NAMALWA (cell line): ENCODE results near the gene DBP.
"Not testable (repeated sequence)": the region's sequence is repeated elsewhere in the genome, so short reads cannot be mapped to it uniquely, and the experiment has no call there.

Experiments used
- DNase-seq: peaks from one replicate; pipeline ENCODE4 v3.0.0-alpha.2; 2015; ENCODE audit warnings: low spot score

Gene DBP

GRCh38 chr19:48665786-48666185 lies 28.6 kb upstream of the DBP start:
- no peak for DNase-seq

GRCh38 chr19:48664476-48664875 lies 27.3 kb upstream of the DBP start:
- DNase-seq, result no peak

GRCh38 chr19:48663667-48664066 lies 26.5 kb upstream of the DBP start:
- DNase-seq, result no peak

GRCh38 chr19:48661711-48662090 lies 24.5 kb upstream of the DBP start:
- DNase-seq, result no peak

GRCh38 chr19:48660852-48661710 lies 23.9 kb upstream of the DBP start:
- DNase-seq, result peak; percentile 97

- peak; percentile 41 for DNase-seq
Observed at GRCh38 chr19:48659768-48660167, 22.6 kb upstream of the DBP start.

- DNase-seq, result no peak
Observed at GRCh38 chr19:48658483-48658882, 21.3 kb upstream of the DBP start.

- not testable (repeated sequence) for DNase-seq
Observed at GRCh38 chr19:48657828-48658227, 20.6 kb upstream of the DBP start.

GRCh38 chr19:48656840-48657474 lies 19.8 kb upstream of the DBP start:
- DNase-seq, result no peak

GRCh38 chr19:48654299-48655059 lies 17.3 kb upstream of the DBP start:
- peak; percentile 55 for DNase-seq

- DNase-seq, result no peak
Observed at GRCh38 chr19:48651683-48652048, 14.5 kb upstream of the DBP start.

- no peak for DNase-seq
Observed at GRCh38 chr19:48650974-48651682, 13.9 kb upstream of the DBP start.

- DNase-seq, result no peak
Observed at GRCh38 chr19:48648134-48648533, 11.0 kb upstream of the DBP start.

- peak; percentile 35 for DNase-seq
Observed at GRCh38 chr19:48646722-48647216, 9.6 kb upstream of the DBP start.

GRCh38 chr19:48646001-48646721 lies 9.0 kb upstream of the DBP start, which contains the start of gene CA11:
Gene CA11 (minus strand): TSS chr19:48646187. CDS start chr19:48645632, 555 bp downstream.
- DNase-seq, result peak; percentile 94

GRCh38 chr19:48645620-48646000 lies 8.4 kb upstream of the DBP start:
- DNase-seq, result no peak

- peak; percentile 84 for DNase-seq
Observed at GRCh38 chr19:48644839-48645619, 7.8 kb upstream of the DBP start.

- no peak for DNase-seq
Observed at GRCh38 chr19:48644355-48644754, 7.2 kb upstream of the DBP start.

- DNase-seq, result no peak
Observed at GRCh38 chr19:48642862-48643261, 5.7 kb upstream of the DBP start.

GRCh38 chr19:48641850-48642249 lies 4.7 kb upstream of the DBP start:
- no peak for DNase-seq
